Peyer's patch (tissue), 4 donors: ENCODE results near the gene NFATC2IP.

ENCODE experiments used
- CTCF ChIP-seq, 6 experiments: fragments of 450-650 bp in 4 of 6; fragments of 200-600 bp in 2 of 6; sonication (generic) in 1 of 6; IDR thresholded peaks; one replicate each; pipeline ENCODE4 v1.5.1; 2017 to 2019; ENCODE audit warnings: antibody characterized with exemption in 6 of 6, mild to moderate bottlenecking in 3 of 6, moderate library complexity in 1 of 6
- POLR2A ChIP-seq, 2 donors: fragments of 450-650 bp; IDR thresholded peaks; one replicate each; pipeline ENCODE4 v1.5.1; 2017; ENCODE audit warnings: antibody characterized with exemption in 2 of 2, mild to moderate bottlenecking in 2 of 2, moderate library complexity in 2 of 2

GRCh38 chr16:28904363-28904762 is 46.4 kb upstream of the NFATC2IP start:
- TF ChIP-seq CTCF (IDR thresholded peaks at IDR 0.05) = no peak
- TF ChIP-seq POLR2A (IDR thresholded peaks at IDR 0.05) = no peak
